Psoas muscle (tissue), 8 donors: ENCODE measurements around the gene ACP1. TPM values are rescaled to one million over a fixed set of nuclear protein-coding genes. Genes with fewer than 3 reads are reported as not detected.

Experiments used
- ATAC-seq, 4 donors: fragments of 200-7000 bp; cut with Tn5 transposase; one replicate each; pipeline ENCODE4 v1.9.1; 2020; ENCODE audit warnings: moderate library complexity in 3 of 4, mild to moderate bottlenecking in 2 of 4
- DNase-seq, 2 donors: peaks; one replicate each; pipeline ENCODE4 v3.0.0-alpha.2; 2020
- H3K27ac ChIP-seq: fragments of 200-600 bp; one replicate; pipeline ENCODE4 v1.8.0; 2022
- H3K27me3 ChIP-seq, 3 donors: fragments of 200-600 bp in 1 of 3; one replicate each; pipeline versions ENCODE4 v1.6.1 to v1.8.0; 2013 to 2022; ENCODE audit warnings: low read length in 2 of 3, mild to moderate bottlenecking in 2 of 3, moderate library complexity in 1 of 3; ENCODE audit not compliant: insufficient read depth in 3 of 3
- H3K36me3 ChIP-seq, 2 donors: fragments of 200-600 bp in 1 of 2; one replicate each; pipeline versions ENCODE4 v1.6.1 to v1.8.0; 2013 to 2022; ENCODE audit warnings: low read depth in 1 of 2, mild to moderate bottlenecking in 1 of 2, moderate library complexity in 1 of 2; ENCODE audit not compliant: insufficient read depth in 1 of 2
- H3K4me1 ChIP-seq: fragments of 200-600 bp; one replicate; pipeline ENCODE4 v1.8.0; 2022
- H3K4me3 ChIP-seq: fragments of 200-600 bp; one replicate; pipeline ENCODE4 v1.8.0; 2022; ENCODE audit warnings: mild to moderate bottlenecking
- H3K9me3 ChIP-seq: fragments of 200-600 bp; one replicate; pipeline ENCODE4 v1.8.0; 2022
- WGBS, 3 donors: extraction: QIAGEN DNeasy Blood & Tissue Kit; methylation state at CpG; one replicate each; pipeline versions ENCODE4 v1.1.6 to v1.1.7; 2013; 5-methylcytosine and 5-hydroxymethylcytosine counted together
- intact Hi-C, 2 donors: fragments of 100-400 bp; cut with DNase I; formaldehyde crosslinking; loops; one replicate each; pipeline versions ENCODE4 v1.11.0 to v1.14.2; 2022
- polyA plus RNA-seq, 3 donors: library from polyadenylated mRNA; stranded (reverse); fragments of 200-250 nt; gene quantifications; one replicate each; pipeline ENCODE4 v1.2.3, GENCODE V29; 2013
- total RNA-seq, 4 donors: library from RNA; stranded (reverse); fragmentation: NEBNext Ultra II Directional in 2 of 4; extraction: Animal tissue kit (Norgen Biotek cat#: 25700) in 2 of 4; gene quantifications; one replicate each; pipeline versions ENCODE4 v1.2.1 to v1.2.4, GENCODE V29; 2021 to 2023
- TF ChIP-seq, protein P1 (sequence below): fragments of 200-600 bp; IDR thresholded peaks from one replicate; pipeline ENCODE4 v1.8.0; 2022; ENCODE audit warnings: antibody characterized with exemption
- donor health status: healthy with polysubstance abuse.
- donor health status: DM: no; HTN: no; CAD: no; lungs with moderate emphysema.
- donor health status: Bipolar disorder and iron deficiency.
- donor health status: healthy.
- donor health status: DM: yes; HTN: yes; CAD: no.
- donor health status: DM: no; HTN: no; CAD: no.
- donor health status: DM: no; HTN: no; CAD: no.
- donor health status: DM: yes; HTN: yes; CAD: no.

The ACP1 gene
- total and polyA plus RNA-seq, 7 donors = 55.8 to 104 (median 73.6) TPM

GRCh38 chr2:319059-319600 is 54.4 kb downstream of the ACP1 start:
- intact Hi-C loops = no loop called here
- H3K4me1 ChIP-seq = no peaks in the 10 kb centered on the region
- 90% methylated on average over 34 of the region's 34 CpGs for WGBS, 3 donors
- DNase-seq = no peak
- H3K4me3 ChIP-seq = no peak overlapping the region
- H3K36me3 ChIP-seq = no peaks in the 10 kb centered on the region
- TF ChIP-seq, protein P1, sequence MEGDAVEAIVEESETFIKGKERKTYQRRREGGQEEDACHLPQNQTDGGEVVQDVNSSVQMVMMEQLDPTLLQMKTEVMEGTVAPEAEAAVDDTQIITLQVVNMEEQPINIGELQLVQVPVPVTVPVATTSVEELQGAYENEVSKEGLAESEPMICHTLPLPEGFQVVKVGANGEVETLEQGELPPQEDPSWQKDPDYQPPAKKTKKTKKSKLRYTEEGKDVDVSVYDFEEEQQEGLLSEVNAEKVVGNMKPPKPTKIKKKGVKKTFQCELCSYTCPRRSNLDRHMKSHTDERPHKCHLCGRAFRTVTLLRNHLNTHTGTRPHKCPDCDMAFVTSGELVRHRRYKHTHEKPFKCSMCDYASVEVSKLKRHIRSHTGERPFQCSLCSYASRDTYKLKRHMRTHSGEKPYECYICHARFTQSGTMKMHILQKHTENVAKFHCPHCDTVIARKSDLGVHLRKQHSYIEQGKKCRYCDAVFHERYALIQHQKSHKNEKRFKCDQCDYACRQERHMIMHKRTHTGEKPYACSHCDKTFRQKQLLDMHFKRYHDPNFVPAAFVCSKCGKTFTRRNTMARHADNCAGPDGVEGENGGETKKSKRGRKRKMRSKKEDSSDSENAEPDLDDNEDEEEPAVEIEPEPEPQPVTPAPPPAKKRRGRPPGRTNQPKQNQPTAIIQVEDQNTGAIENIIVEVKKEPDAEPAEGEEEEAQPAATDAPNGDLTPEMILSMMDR = no peak
- H3K27ac ChIP-seq = no peak overlapping the region
- peaks cover 0 to 8% (median 2%) of the 10 kb centered on the region in 3 donors for H3K27me3 ChIP-seq
- peak in 1 of 4 donors; percentile 30 for ATAC-seq
- no peaks in the 10 kb centered on the region for H3K9me3 ChIP-seq

- H3K4me3 ChIP-seq = no peak overlapping the region
- no peak for DNase-seq
- no peaks in the 10 kb centered on the region for H3K9me3 ChIP-seq
- WGBS, 3 donors = 78 to 87% (median 86%) methylated on average over 4 of the region's 4 CpGs
- no peak for ATAC-seq
- TF ChIP-seq, protein P1 = no peak
- H3K27ac ChIP-seq = no peak overlapping the region
- H3K4me1 ChIP-seq = no peaks in the 10 kb centered on the region
- H3K27me3 ChIP-seq = peaks cover 2 to 3% (median 3%) of the 10 kb centered on the region in 3 donors
- intact Hi-C loops = no loop called here
- H3K36me3 ChIP-seq = no peaks in the 10 kb centered on the region
Measured at GRCh38 chr2:320561-320960, 55.8 kb downstream of the ACP1 start.

DNA sequence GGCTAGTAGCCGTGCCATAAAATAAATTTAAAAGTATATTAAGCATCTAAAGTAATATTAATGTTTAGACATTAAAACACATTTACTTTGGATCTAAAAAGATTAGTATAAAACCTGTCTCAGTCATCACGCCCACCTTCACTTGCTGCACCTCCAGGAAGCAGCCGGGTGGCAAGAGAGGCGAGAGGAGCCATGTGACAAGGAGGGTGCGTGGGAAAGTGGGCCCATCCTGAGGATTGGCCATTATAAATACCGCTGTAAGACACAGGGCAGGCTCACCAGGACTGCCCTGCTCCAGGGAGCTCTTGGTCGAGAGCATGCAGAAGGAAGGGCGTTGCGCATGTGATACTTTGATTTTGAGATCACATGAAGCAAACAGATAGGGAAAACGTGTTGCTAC is 57.6 kb downstream of the ACP1 start:
- ATAC-seq (no peak), DNase-seq (no peak)
- no peaks in the 10 kb centered on the region for H3K9me3 ChIP-seq
- intact Hi-C loops = no loop called here
- 72 to 79% (median 78%) methylated on average over 10 of the region's 10 CpGs for WGBS, 3 donors
- H3K36me3 ChIP-seq = no peaks in the 10 kb centered on the region
- H3K27me3 ChIP-seq = peaks cover 0 to 3% (median 2%) of the 10 kb centered on the region in 3 donors
- H3K4me1 ChIP-seq = no peaks in the 10 kb centered on the region
- no peak overlapping the region for H3K27ac ChIP-seq
- TF ChIP-seq, protein P1 = no peak
- H3K4me3 ChIP-seq = no peak overlapping the region

DNA sequence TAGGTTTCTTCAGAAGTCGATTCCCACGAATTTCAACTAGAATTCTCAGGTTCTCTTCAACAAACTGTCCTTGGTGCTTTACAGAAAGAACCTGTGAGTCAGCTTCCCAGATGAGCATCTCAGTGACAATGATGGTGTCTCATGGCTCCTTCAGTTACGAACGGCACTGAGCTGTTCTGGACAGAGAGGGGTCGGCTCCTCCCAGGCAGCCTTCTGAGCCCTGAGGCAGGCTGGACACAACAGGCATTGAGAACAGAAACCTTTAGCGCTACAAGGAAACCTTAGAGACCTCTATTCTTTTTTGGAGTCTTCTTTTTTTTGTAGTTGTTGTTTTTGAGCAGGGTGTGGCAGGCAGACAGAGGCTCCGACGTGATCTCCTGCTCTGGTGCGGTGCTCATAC is 58.3 kb downstream of the ACP1 start:
- DNase-seq (no peak), ATAC-seq (no peak)
- WGBS, 3 donors = 80 to 83% (median 82%) methylated on average over 9 of the region's 9 CpGs
- Histone ChIP-seq H3K4me1 (no peaks in the 10 kb centered on the region), H3K4me3 (no peak overlapping the region), H3K27ac (no peak overlapping the region), H3K27me3 (peaks cover 0 to 3% (median 2%) of the 10 kb centered on the region in 3 donors), H3K36me3 (no peaks in the 10 kb centered on the region), H3K9me3 (no peaks in the 10 kb centered on the region)
- TF ChIP-seq, protein P1 = no peak
- intact Hi-C loops = no loop called here

Other genes starting within 250 kb of the ACP1 start
- under 1 TPM in 2 of 4 donors, not detected in 2; 0.06 to 0.10 TPM for gene FAM110C, start 218.4 kb upstream of the ACP1 start, total RNA-seq
- gene FAM110C, start 218.4 kb upstream of the ACP1 start, polyA plus RNA-seq = under 1 TPM in 1 of 3 donors, not detected in 2; 0.03 TPM
- 10 to 100 TPM in 1 of 4 donors, 1 to 10 TPM in 3; 7.7 to 10.0 (median 8.9) TPM for gene SH3YL1, start 915 bp upstream of the ACP1 start, total RNA-seq
- 1 to 10 TPM; 8.3 to 9.6 (median 9.2) TPM for gene SH3YL1, start 915 bp upstream of the ACP1 start, polyA plus RNA-seq
- gene ALKAL2, start 23.1 kb downstream of the ACP1 start, total RNA-seq = under 1 TPM in 1 of 4 donors, not detected in 3; 0.49 TPM
- 1 to 10 TPM in 1 of 3 donors, under 1 TPM in 2; 0.26 to 1.1 (median 0.35) TPM for gene ALKAL2, start 23.1 kb downstream of the ACP1 start, polyA plus RNA-seq